ENCODE measurements around the gene SPIB. TPM values are rescaled to one million over a fixed set of nuclear protein-coding genes. Genes with fewer than 3 reads are reported as not detected.

The SPIB gene
- total RNA-seq: under 1 TPM; 0.36 to 0.47 TPM

DNA sequence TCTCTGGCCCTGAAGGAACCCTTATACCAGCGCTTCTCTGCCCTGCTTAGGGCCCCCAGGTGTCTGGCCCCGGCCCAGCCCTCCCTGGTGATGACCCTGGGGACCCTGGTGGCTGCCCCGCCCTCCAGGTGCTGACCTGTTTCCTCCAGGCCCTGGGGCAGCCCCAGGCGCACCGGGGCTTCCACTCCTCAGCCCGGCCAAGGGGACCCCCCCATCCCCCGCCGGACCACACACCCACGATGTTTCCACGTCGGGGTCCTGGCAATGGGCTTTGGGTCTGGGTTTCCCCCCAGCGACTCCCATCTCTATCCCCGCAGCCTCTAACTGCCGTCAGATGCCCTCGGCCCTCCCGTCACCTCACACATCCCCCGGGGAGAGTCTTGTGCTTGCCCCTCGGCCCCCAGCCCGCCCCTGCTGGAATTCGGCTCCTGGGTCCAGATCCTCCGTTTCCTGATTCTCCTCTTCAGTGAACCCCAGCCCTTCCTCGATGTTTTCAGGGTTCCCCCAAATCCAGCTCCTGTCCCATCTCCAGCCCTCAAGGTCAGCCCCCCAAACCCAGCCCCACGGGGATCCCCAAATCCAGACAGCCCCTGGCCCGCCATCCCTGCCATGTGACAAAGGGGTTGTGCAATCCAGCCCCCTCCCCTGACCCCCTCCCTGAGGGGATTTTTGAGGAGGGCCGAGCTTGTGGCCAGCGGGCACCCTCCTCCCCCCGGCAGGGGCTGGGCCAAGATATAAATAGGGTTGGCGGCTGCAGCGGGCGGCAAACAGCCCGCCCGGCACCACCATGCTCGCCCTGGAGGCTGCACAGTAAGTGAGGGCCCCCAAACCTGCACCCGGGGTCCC, at the start of gene SPIB:
SPIB (plus strand) TSS at position 763 of the 846 bp plus-strand sequence; CDS start at position 788, 25 bp downstream.
- Mint-ChIP-seq H3K4me3 (no peak within 1 kb of the TSS), H3K27me3 (ENCODE audit: low read depth) (peaks cover 29% of the 10 kb centered on the region), H3K36me3 (ENCODE audit: low read depth) (peaks cover 26% of the 10 kb centered on the region), H3K27ac (no peak within 1 kb of the TSS), H3K9me3 (no peaks in the 10 kb centered on the region), H3K4me1 (ENCODE audit: low read depth) (peaks cover 13% of the 10 kb centered on the region)
- DNase-seq: no peak
- intact Hi-C loops (cut with micrococcal nuclease): no loop called here
- CTCF ChIA-PET: interaction anchor here (0.5 kb wide), 1 partner anchor 364 kb away, joined by 3 read pairs; no protein-coding TSS in a partner anchor

DNA sequence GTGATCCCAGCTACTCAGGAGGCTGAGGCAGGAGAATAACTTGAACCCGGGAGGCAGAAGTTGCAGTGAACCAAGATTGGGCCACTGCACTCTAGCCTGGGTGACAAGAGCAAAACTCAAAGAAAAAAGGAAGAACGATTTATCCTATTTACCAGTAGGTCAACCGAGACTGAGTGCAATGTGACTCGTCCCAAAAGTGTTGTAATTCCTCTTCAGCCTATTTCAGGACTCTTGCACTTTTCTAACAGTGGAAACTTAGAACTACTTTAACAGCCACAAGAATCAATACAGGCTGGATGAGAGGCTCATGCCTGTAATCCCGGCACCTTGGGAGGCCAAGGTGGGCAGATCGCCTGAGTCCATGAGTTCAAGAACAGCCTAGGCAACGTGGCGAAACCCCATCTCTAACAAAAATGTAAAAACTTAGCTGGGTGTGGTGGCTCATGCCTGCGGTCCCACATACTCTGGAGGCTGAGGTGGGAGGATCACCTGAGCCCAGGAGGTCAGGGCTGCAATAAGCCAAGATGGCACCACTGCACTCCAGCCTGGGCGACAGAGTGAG, 46.7 kb upstream of the SPIB start:
- CTCF ChIA-PET: no interaction called here
- H3K9me3 Mint-ChIP-seq: no peaks in the 10 kb centered on the region

DNA sequence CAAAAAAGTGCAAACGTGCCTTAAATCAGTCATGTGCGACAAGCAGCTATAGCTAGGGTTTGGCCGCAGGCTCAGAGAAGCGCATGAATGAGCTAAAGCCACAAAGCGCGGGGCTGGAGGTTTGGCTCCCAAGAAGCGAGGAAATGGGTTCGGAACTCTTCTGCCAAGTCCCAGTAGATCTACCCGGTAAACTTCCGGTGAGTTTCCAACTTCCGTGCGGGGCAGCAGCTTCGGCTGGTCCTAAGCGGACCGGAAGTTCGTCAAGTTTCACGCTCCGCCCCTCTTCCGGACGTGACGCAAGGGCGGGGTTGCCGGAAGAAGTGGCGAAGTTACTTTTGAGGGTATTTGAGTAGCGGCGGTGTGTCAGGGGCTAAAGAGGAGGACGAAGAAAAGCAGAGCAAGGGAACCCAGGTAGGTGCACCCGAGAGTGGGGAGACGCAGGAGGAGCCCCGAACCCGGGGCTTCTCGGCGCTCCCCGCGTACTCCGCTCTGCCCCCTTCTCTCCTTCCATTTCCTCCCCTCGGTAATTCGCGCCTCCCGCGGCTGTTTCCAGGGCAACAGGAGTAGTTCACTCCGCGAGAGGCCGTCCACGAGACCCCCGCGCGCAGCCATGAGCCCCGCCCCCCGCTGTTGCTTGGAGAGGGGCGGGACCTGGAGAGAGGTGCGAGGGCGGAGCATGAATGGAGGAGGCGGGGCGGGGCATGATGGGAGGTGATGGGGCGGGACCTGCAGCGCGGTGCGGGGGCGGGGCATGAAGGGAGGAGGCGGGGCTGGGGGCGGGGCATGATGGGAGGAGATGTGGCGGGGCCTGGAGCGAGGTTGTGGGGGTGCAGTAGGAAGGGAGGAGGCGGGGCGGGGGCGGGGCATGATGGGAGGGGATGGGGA, 42.3 kb upstream of the SPIB start, which contains the start of gene NR1H2:
NR1H2 (plus strand) TSS at position 292 of the 885 bp plus-strand sequence. CDS start 1,149 bp downstream, outside the sequence.
- peak within 1 kb of the TSS; percentile 100 for H3K4me3 Mint-ChIP-seq
- peaks cover 19% of the 10 kb centered on the region for H3K4me1 Mint-ChIP-seq (ENCODE audit: low read depth)
- H3K9me3 Mint-ChIP-seq: no peaks in the 10 kb centered on the region
- peak; percentile 96 for DNase-seq
- CTCF ChIA-PET: interaction anchor here (0.7 to 1.7 kb wide), 4 partner anchors 9 to 84 kb away, joined by 3 to 6 read pairs (median 4); no protein-coding TSS in a partner anchor
- peak within 1 kb of the TSS; percentile 100 for H3K27ac Mint-ChIP-seq
- intact Hi-C loops (cut with micrococcal nuclease): loop anchor here (1.0 kb wide), 4 partner anchors 8 to 135 kb away; partner anchors contain the start of genes EMC10, GARIN5A, JOSD2 and POLD1
- H3K27me3 Mint-ChIP-seq (ENCODE audit: low read depth): no peaks in the 10 kb centered on the region
- H3K36me3 Mint-ChIP-seq (ENCODE audit: low read depth): peaks cover 22% of the 10 kb centered on the region

More for the DNA sequence above, 46.7 kb upstream of the SPIB start:
- Mint-ChIP-seq H3K27me3 (ENCODE audit: low read depth) (no peaks in the 10 kb centered on the region), H3K36me3 (ENCODE audit: low read depth) (peaks cover 2% of the 10 kb centered on the region), H3K4me3 (no peak overlapping the region), H3K27ac (no peak overlapping the region), H3K4me1 (ENCODE audit: low read depth) (peaks cover 27% of the 10 kb centered on the region)
- no peak for DNase-seq
- intact Hi-C loops (cut with micrococcal nuclease): no loop called here

DNA sequence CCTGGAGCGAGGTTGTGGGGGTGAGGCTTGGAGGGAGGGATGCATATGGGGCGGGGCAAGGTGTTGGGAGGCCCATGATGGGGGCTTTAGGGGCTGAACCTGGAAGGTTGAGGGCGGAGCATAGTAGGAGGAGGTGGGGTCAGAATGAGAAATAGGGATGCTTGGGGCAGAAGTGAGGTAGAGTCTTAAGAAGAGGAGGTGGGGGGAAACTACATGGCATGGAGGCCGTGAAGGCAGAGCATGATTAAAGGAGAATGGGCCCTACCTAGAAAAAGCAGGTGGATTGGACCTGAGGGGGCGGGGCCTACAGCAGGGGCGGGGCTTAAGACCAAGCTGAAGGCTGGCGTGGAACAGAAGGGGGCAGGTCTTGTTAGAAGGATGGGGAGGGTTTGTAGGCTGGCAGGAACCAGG, 41.7 kb upstream of the SPIB start:
- H3K27me3 Mint-ChIP-seq (ENCODE audit: low read depth): no peaks in the 10 kb centered on the region
- H3K4me1 Mint-ChIP-seq (ENCODE audit: low read depth): peaks cover 19% of the 10 kb centered on the region
- DNase-seq: peak; percentile 59
- no peaks in the 10 kb centered on the region for H3K9me3 Mint-ChIP-seq
- peak overlapping the region; percentile 34 for H3K27ac Mint-ChIP-seq
- intact Hi-C loops (cut with micrococcal nuclease): no loop called here
- CTCF ChIA-PET: no interaction called here
- H3K36me3 Mint-ChIP-seq (ENCODE audit: low read depth): peaks cover 23% of the 10 kb centered on the region
- H3K4me3 Mint-ChIP-seq: peak overlapping the region; percentile 100

DNA sequence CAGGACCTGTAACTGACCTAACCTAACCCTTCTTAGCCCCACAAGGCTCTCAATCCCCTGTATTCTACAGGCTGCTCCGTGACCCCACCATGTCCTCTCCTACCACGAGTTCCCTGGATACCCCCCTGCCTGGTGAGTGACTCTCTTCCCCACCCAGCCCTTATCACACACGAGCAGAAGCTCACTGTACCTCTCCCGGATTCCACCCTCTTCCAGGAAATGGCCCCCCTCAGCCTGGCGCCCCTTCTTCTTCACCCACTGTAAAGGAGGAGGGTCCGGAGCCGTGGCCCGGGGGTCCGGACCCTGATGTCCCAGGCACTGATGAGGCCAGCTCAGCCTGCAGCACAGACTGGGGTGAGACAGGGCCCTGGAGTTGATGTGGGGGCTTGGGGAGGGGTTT, 41.2 kb upstream of the SPIB start:
- intact Hi-C loops (cut with micrococcal nuclease): no loop called here
- CTCF ChIA-PET: no interaction called here

DNA sequence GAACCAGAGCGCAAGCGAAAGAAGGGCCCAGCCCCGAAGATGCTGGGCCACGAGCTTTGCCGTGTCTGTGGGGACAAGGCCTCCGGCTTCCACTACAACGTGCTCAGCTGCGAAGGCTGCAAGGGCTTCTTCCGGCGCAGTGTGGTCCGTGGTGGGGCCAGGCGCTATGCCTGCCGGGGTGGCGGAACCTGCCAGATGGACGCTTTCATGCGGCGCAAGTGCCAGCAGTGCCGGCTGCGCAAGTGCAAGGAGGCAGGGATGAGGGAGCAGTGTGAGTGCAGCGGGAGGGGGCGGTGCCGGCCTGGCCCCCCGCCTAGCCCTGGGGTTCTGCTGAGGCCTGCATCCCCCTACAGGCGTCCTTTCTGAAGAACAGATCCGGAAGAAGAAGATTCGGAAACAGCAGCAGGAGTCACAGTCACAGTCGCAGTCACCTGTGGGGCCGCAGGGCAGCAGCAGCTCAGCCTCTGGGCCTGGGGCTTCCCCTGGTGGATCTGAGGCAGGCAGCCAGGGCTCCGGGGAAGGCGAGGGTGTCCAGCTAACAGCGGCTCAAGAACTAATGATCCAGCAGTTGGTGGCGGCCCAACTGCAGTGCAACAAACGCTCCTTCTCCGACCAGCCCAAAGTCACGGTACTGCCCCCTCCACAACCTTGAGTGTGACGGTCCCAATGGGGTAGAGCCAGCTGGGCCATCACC, 40.4 kb upstream of the SPIB start:
- Mint-ChIP-seq H3K4me1 (ENCODE audit: low read depth) (peaks cover 21% of the 10 kb centered on the region), H3K27me3 (ENCODE audit: low read depth) (no peaks in the 10 kb centered on the region), H3K36me3 (ENCODE audit: low read depth) (peaks cover 23% of the 10 kb centered on the region), H3K27ac (no peak overlapping the region), H3K9me3 (no peaks in the 10 kb centered on the region), H3K4me3 (no peak overlapping the region)
- CTCF ChIA-PET: no interaction called here
- intact Hi-C loops (cut with micrococcal nuclease): no loop called here
- no peak for DNase-seq

More for the DNA sequence above, 41.2 kb upstream of the SPIB start:
- H3K27me3 Mint-ChIP-seq (ENCODE audit: low read depth): no peaks in the 10 kb centered on the region
- H3K36me3 Mint-ChIP-seq (ENCODE audit: low read depth): peaks cover 23% of the 10 kb centered on the region
- H3K4me1 Mint-ChIP-seq (ENCODE audit: low read depth): peaks cover 19% of the 10 kb centered on the region
- peak overlapping the region; percentile 24 for H3K27ac Mint-ChIP-seq
- no peak for DNase-seq
- peak overlapping the region; percentile 100 for H3K4me3 Mint-ChIP-seq
- H3K9me3 Mint-ChIP-seq: no peaks in the 10 kb centered on the region

DNA sequence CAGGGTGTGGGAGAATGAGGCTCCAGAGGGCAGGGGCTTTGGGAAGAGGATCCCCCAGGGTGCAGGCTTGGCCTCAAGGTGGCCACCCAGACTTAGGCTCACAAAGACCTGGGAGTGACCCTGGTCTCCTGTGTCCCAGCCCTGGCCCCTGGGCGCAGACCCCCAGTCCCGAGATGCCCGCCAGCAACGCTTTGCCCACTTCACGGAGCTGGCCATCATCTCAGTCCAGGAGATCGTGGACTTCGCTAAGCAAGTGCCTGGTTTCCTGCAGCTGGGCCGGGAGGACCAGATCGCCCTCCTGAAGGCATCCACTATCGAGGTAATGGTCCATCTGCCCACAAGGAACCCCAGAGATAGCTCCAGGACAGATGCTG, 39.9 kb upstream of the SPIB start:
- DNase-seq: no peak
- intact Hi-C loops (cut with micrococcal nuclease): no loop called here
- Mint-ChIP-seq H3K27me3 (ENCODE audit: low read depth) (no peaks in the 10 kb centered on the region), H3K4me1 (ENCODE audit: low read depth) (peaks cover 26% of the 10 kb centered on the region), H3K4me3 (no peak overlapping the region), H3K36me3 (ENCODE audit: low read depth) (peaks cover 24% of the 10 kb centered on the region), H3K9me3 (no peaks in the 10 kb centered on the region), H3K27ac (no peak overlapping the region)
- CTCF ChIA-PET: no interaction called here

DNA sequence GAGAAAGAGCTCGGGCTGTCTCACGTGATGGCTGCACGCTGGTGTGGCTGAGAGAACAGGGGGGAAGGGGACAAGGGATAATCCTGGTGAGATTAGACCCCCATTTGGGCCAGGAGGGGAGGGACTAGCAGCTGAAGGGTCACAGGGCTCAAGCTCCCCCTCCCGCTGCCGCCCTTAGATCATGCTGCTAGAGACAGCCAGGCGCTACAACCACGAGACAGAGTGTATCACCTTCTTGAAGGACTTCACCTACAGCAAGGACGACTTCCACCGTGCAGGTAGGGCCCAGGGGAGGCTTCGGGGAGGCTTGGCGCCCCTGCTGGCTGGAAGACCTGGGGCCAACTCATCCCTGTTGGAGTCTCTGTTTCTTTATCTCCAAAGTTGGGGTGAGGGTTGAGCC, 39.1 kb upstream of the SPIB start:
- Mint-ChIP-seq H3K27me3 (ENCODE audit: low read depth) (no peaks in the 10 kb centered on the region), H3K4me1 (ENCODE audit: low read depth) (peaks cover 28% of the 10 kb centered on the region), H3K27ac (no peak overlapping the region), H3K36me3 (ENCODE audit: low read depth) (peaks cover 30% of the 10 kb centered on the region), H3K9me3 (no peaks in the 10 kb centered on the region), H3K4me3 (no peak overlapping the region)
- CTCF ChIA-PET: no interaction called here
- intact Hi-C loops (cut with micrococcal nuclease): loop anchor here (5.0 kb wide), 2 partner anchors 352 to 787 kb away; partner anchors contain the start of genes PRR12, VRK3 and ZNF473
- no peak for DNase-seq

DNA sequence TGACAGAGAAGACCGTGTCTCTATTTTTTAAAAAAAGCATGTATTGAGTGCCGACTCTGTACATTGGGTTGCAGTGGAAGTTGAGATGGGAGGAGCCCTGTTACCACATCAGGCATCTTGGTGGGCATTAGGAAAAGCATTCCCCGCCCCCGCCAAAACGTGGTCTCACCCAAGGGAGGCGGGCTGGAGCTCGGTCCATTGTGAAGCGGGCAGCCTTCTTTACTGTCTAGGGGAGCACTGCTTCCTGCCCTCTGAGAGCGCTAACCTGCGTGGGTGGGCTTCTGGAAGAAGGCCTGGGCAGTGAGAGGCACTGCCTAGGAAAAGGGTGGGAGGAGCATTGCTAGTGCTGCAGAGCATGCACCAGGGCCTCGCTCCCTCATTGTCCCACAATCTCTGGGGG, 38.6 kb upstream of the SPIB start:
- H3K27me3 Mint-ChIP-seq (ENCODE audit: low read depth): no peaks in the 10 kb centered on the region
- DNase-seq: no peak
- intact Hi-C loops (cut with micrococcal nuclease): loop anchor here (5.0 kb wide), 2 partner anchors 353 to 788 kb away; partner anchors contain the start of genes PRR12, VRK3 and ZNF473
- H3K4me3 Mint-ChIP-seq: no peak overlapping the region
- no peaks in the 10 kb centered on the region for H3K9me3 Mint-ChIP-seq
- CTCF ChIA-PET: no interaction called here
- no peak overlapping the region for H3K27ac Mint-ChIP-seq
- peaks cover 35% of the 10 kb centered on the region for H3K36me3 Mint-ChIP-seq (ENCODE audit: low read depth)
- peaks cover 31% of the 10 kb centered on the region for H3K4me1 Mint-ChIP-seq (ENCODE audit: low read depth)

DNA sequence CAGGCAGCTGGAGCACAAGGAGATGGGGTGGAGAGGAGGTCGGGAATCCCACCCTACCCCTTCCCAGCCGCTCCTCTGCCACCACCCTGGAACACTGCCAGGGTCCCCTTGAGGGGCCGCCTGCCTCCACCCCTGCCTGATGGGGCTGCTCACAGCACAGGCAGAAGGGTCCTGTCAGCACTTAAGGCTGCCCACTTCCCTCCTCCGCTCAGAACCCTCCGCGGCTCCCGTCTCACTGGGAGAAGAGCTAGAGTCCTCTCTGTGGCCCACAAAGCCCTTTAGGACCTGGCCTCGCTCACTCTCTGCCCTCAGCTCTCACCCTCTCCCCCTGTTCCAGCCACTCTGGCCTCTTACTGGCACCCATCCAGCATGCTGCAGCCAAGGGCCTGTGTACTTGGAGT, 38.0 kb upstream of the SPIB start:
- Mint-ChIP-seq H3K27ac (no peak overlapping the region), H3K27me3 (ENCODE audit: low read depth) (no peaks in the 10 kb centered on the region), H3K9me3 (no peaks in the 10 kb centered on the region), H3K4me3 (no peak overlapping the region), H3K36me3 (ENCODE audit: low read depth) (peaks cover 36% of the 10 kb centered on the region), H3K4me1 (ENCODE audit: low read depth) (peaks cover 37% of the 10 kb centered on the region)
- CTCF ChIA-PET: no interaction called here
- DNase-seq: no peak
- intact Hi-C loops (cut with micrococcal nuclease): loop anchor here (5.0 kb wide), 2 partner anchors 353 to 788 kb away; partner anchors contain the start of genes PRR12, VRK3 and ZNF473

DNA sequence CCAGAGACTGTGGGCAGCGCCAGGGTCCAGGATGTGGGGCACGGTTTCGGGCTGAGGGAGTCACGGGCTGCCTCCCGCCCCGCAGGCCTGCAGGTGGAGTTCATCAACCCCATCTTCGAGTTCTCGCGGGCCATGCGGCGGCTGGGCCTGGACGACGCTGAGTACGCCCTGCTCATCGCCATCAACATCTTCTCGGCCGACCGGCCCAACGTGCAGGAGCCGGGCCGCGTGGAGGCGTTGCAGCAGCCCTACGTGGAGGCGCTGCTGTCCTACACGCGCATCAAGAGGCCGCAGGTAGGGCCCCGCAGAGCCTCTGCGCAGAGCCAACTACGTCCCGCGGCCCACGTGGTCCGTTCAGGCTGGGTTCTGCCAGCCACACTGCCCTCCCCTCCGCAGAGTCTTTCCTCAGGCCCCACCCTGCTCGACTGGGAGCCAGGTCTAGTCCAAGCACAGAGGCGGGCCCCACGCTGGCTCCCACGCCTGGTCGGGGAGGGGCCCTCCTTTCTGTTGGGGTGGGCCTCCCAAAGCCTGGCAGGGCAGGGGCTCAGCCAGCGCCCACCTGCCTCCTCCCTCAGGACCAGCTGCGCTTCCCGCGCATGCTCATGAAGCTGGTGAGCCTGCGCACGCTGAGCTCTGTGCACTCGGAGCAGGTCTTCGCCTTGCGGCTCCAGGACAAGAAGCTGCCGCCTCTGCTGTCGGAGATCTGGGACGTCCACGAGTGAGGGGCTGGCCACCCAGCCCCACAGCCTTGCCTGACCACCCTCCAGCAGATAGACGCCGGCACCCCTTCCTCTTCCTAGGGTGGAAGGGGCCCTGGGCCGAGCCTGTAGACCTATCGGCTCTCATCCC, 36.6 kb upstream of the SPIB start:
- no peak for DNase-seq
- CTCF ChIA-PET: no interaction called here

More for the DNA sequence above, 36.6 kb upstream of the SPIB start:
- Mint-ChIP-seq H3K27ac (no peak overlapping the region), H3K9me3 (no peaks in the 10 kb centered on the region), H3K4me1 (ENCODE audit: low read depth) (peaks cover 37% of the 10 kb centered on the region), H3K27me3 (ENCODE audit: low read depth) (no peaks in the 10 kb centered on the region), H3K4me3 (no peak overlapping the region), H3K36me3 (ENCODE audit: low read depth) (peaks cover 38% of the 10 kb centered on the region)
- intact Hi-C loops (cut with micrococcal nuclease): loop anchor here (5.0 kb wide), 2 partner anchors 355 to 790 kb away; partner anchors contain the start of genes PRR12, VRK3 and ZNF473
